GM10248 (cell line): ENCODE data around the gene SCAMP4.
"Not testable (repeated sequence)": the region's sequence is repeated elsewhere in the genome, so short reads cannot be mapped to it uniquely, and the experiment has no call there.

ENCODE experiments used
- CTCF ChIA-PET: fragments of 300-600 bp; sonication (Branson Sonifier 250); formaldehyde crosslinking; extraction: SDS; loops from one replicate; lab custom pipeline; 2021; ENCODE audit warnings: antibody characterized with exemption; lab: Yijun Ruan, JAX
- POLR2A ChIA-PET: fragments of 350-650 bp; sonication (Branson Sonifier 250); formaldehyde crosslinking; extraction: SDS; loops from one replicate; lab custom pipeline; 2020; ENCODE audit warnings: antibody characterized with exemption; lab: Yijun Ruan, JAX
- DNase-seq: peaks from one replicate; pipeline ENCODE4 v3.0.0; 2012; ENCODE audit errors: extremely low spot score
- CTCF ChIP-seq: IDR thresholded peaks from 2 replicates; pipeline ENCODE4 v1.5.1; 2012; ENCODE audit warnings: mild to moderate bottlenecking, low read depth; ENCODE audit errors: extremely low read depth, missing control alignments, control extremely low read depth

The SCAMP4 gene

GRCh38 chr19:1884719-1885334 lies 20.4 kb upstream of the SCAMP4 start:
- ChIA-PET POLR2A (interaction anchor here (0.5 to 1.6 kb wide), 2 partner anchors 20 to 141 kb away, joined by 5 to 8 read pairs; no protein-coding TSS in a partner anchor), CTCF (interaction anchor here (1.1 to 2.7 kb wide), 3 partner anchors 9 to 12 kb away, joined by 3 to 9 read pairs (median 5); no protein-coding TSS in a partner anchor)
- TF ChIP-seq CTCF, result no peak
- DNase-seq, result no peak

GRCh38 chr19:1885398-1886119 lies 19.6 kb upstream of the SCAMP4 start, which contains the start of gene ABHD17A:
Gene ABHD17A (minus strand): TSS chr19:1885496. CDS start chr19:1881566, 3,930 bp downstream.
- POLR2A ChIA-PET, result interaction anchor here (0.5 to 1.6 kb wide), 2 partner anchors 21 to 141 kb away, joined by 5 to 8 read pairs; no protein-coding TSS in a partner anchor
- CTCF ChIA-PET, result interaction anchor here (1.1 to 2.7 kb wide), 3 partner anchors 9 to 12 kb away, joined by 3 to 9 read pairs (median 5); no protein-coding TSS in a partner anchor
- DNase-seq, result peak; percentile 97

GRCh38 chr19:1886360-1886759 lies 18.8 kb upstream of the SCAMP4 start:
- POLR2A ChIA-PET, DNase-seq: not testable (repeated sequence)
- CTCF ChIA-PET, result interaction anchor here (1.9 kb wide), 1 partner anchor 9 kb away, joined by 5 read pairs; no protein-coding TSS in a partner anchor

- no peak for TF ChIP-seq CTCF
- DNase-seq, result no peak
- ChIA-PET POLR2A (no interaction called here), CTCF (interaction anchor here (1.3 kb wide), 1 partner anchor 50 kb away, joined by 3 read pairs; no protein-coding TSS in a partner anchor)
Measured at GRCh38 chr19:1888385-1888784, 16.8 kb upstream of the SCAMP4 start.

GRCh38 chr19:1889907-1890306 lies 15.3 kb upstream of the SCAMP4 start:
- POLR2A ChIA-PET, result no interaction called here
- DNase-seq, result no peak
- no peak for TF ChIP-seq CTCF
- CTCF ChIA-PET, result interaction anchor here (1.0 to 1.7 kb wide), 3 partner anchors 14 to 341 kb away, joined by 3 to 4 read pairs (median 3); no protein-coding TSS in a partner anchor

- ChIA-PET POLR2A (no interaction called here), CTCF (no interaction called here)
- no peak for DNase-seq
- TF ChIP-seq CTCF, result no peak
Measured at GRCh38 chr19:1893791-1894190, 11.4 kb upstream of the SCAMP4 start.

GRCh38 chr19:1896508-1896907 lies 8.7 kb upstream of the SCAMP4 start:
- TF ChIP-seq CTCF, result no peak
- DNase-seq, result no peak
- POLR2A ChIA-PET, result interaction anchor here (1.2 kb wide), 1 partner anchor 32 kb away, joined by 6 read pairs; no protein-coding TSS in a partner anchor
- CTCF ChIA-PET, result interaction anchor here (1.4 to 2.4 kb wide), 4 partner anchors 11 to 43 kb away, joined by 3 to 9 read pairs (median 5); partner anchors contain the start of gene ABHD17A
